Measurements from ENCODE around the gene LASP1. TPM values are rescaled to one million over a fixed set of nuclear protein-coding genes. Genes with fewer than 3 reads are reported as not detected.

LASP1 gene
- total RNA-seq, 1 experiment from 2014 or later: 137 TPM

DNA sequence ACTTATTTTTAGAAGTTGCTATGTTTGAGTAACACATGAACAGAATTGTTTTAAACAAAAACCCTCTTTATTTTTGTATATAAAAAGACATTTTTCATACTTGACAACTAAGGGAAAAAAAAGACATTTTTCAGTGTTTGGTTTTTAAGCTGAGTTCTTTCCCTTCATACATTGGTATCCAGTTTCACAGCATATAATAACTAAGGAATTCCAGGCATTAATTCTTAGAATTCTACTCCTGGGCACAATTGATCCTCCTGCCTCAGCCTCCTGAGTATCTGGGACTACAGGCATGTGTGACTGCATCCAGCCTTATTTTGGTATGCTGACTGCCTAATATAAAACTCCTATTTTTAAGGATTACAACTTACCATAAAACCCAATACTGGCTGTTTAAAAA is 88.9 kb downstream of the LASP1 start:
- Histone ChIP-seq H3K9me3 (no peaks in the 10 kb centered on the region), H3K36me3 (ENCODE audit: control insufficient read depth, insufficient read depth, low read length) (no peaks in the 10 kb centered on the region), H3K4me1 (peaks cover 11% of the 10 kb centered on the region), H3K4me3 (ENCODE audit: low read depth, low read length) (no peak overlapping the region), H3K27me3 (replicated peaks; ENCODE audit: control insufficient read depth, insufficient read depth, low read length) (no peaks in the 10 kb centered on the region)
- Mint-ChIP-seq H3K4me3 (ENCODE audit: unreplicated experiment) (no peak overlapping the region), H3K27ac (ENCODE audit: unreplicated experiment) (no peak overlapping the region), H3K27me3 (ENCODE audit: insufficient read depth, unreplicated experiment) (no peaks in the 10 kb centered on the region), H3K4me1 (ENCODE audit: low read depth, unreplicated experiment) (no peaks in the 10 kb centered on the region), H3K36me3 (ENCODE audit: insufficient read depth, unreplicated experiment) (no peaks in the 10 kb centered on the region), H3K9me3 (ENCODE audit: unreplicated experiment) (no peaks in the 10 kb centered on the region)
- intact Hi-C loops (cut with micrococcal nuclease; ENCODE audit: unreplicated experiment): no loop called here
- DNase-seq: no peak
- CTCF ChIA-PET: interaction anchor here (0.6 to 0.9 kb wide), 2 partner anchors 24 to 502 kb away, joined by 3 read pairs; partner anchors contain the start of gene CDK12
- POLR2A ChIA-PET: interaction anchor here (1.2 kb wide), 1 partner anchor 8 kb away, joined by 4 read pairs; the partner anchor contains the start of gene FBXO47
- BruUV-seq (replicated peaks): no TSS peak
- TF ChIP-seq, protein P1, sequence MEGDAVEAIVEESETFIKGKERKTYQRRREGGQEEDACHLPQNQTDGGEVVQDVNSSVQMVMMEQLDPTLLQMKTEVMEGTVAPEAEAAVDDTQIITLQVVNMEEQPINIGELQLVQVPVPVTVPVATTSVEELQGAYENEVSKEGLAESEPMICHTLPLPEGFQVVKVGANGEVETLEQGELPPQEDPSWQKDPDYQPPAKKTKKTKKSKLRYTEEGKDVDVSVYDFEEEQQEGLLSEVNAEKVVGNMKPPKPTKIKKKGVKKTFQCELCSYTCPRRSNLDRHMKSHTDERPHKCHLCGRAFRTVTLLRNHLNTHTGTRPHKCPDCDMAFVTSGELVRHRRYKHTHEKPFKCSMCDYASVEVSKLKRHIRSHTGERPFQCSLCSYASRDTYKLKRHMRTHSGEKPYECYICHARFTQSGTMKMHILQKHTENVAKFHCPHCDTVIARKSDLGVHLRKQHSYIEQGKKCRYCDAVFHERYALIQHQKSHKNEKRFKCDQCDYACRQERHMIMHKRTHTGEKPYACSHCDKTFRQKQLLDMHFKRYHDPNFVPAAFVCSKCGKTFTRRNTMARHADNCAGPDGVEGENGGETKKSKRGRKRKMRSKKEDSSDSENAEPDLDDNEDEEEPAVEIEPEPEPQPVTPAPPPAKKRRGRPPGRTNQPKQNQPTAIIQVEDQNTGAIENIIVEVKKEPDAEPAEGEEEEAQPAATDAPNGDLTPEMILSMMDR (IDR thresholded peaks at IDR 0.05; ENCODE audit: insufficient read depth in 1 of 2, low read depth in 1 of 2, low read length in 1 of 2, severe bottlenecking in 1 of 2, unreplicated experiment in 1 of 2): no peak

DNA sequence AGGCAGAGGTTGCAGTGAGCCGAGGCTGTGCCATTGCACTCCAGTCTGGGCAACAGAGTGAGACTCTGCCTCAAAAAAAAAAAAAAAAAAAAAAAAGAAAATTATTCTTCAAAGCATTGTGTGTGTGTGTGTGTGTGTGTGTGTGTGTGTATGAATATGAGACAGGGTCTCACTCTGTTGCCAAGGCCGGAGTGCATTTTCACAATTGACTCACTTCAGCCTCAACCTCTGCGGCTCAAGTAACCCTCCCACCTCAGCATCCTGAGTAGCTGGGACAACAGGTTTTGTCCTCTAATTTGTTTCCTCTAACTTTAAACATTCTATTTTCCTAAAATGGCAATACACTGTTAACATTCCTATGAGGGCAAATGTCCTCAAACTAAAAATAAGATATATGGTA is 89.7 kb downstream of the LASP1 start:
- H3K36me3 ChIP-seq (ENCODE audit: control insufficient read depth, insufficient read depth, low read length): no peaks in the 10 kb centered on the region
- Mint-ChIP-seq H3K27me3 (ENCODE audit: insufficient read depth, unreplicated experiment) (no peaks in the 10 kb centered on the region), H3K4me1 (ENCODE audit: low read depth, unreplicated experiment) (no peaks in the 10 kb centered on the region), H3K27ac (ENCODE audit: unreplicated experiment) (no peak overlapping the region), H3K36me3 (ENCODE audit: insufficient read depth, unreplicated experiment) (no peaks in the 10 kb centered on the region), H3K4me3 (ENCODE audit: unreplicated experiment) (no peak overlapping the region), H3K9me3 (ENCODE audit: unreplicated experiment) (no peaks in the 10 kb centered on the region)
- H3K27me3 ChIP-seq (replicated peaks; ENCODE audit: control insufficient read depth, insufficient read depth, low read length): no peaks in the 10 kb centered on the region
- BruUV-seq (replicated peaks): no TSS peak
- no peak for DNase-seq
- no peak overlapping the region for H3K4me3 ChIP-seq (ENCODE audit: low read depth, low read length)
- intact Hi-C loops (cut with micrococcal nuclease; ENCODE audit: unreplicated experiment): no loop called here
- no peaks in the 10 kb centered on the region for H3K9me3 ChIP-seq
- POLR2A ChIA-PET: no interaction called here
- peaks cover 11% of the 10 kb centered on the region for H3K4me1 ChIP-seq
- TF ChIP-seq, protein P1 (IDR thresholded peaks at IDR 0.05; ENCODE audit: insufficient read depth in 1 of 2, low read depth in 1 of 2, low read length in 1 of 2, severe bottlenecking in 1 of 2, unreplicated experiment in 1 of 2): no peak
- CTCF ChIA-PET: no interaction called here

DNA sequence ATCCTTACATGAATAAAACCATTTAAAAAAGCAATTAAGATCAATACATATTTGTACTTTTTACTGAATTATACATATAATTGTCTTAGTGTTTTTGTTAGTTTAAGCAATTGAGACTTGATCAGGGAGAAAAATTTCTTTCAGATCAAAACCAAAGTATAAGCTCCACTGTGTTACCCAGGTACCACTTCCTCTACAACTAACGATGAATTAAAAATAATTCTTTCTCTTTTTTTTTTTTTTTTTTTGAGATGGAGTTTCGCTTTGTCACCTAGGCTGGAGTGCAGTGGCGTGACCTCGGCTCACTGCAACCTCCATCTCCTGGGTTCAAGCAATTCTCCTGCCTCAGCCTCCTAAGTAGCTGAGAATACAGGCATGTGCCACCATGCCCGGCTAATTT is 90.5 kb downstream of the LASP1 start:
- no peak overlapping the region for H3K4me3 Mint-ChIP-seq (ENCODE audit: unreplicated experiment)
- Histone ChIP-seq H3K9me3 (no peaks in the 10 kb centered on the region), H3K4me3 (ENCODE audit: low read depth, low read length) (no peak overlapping the region), H3K27me3 (replicated peaks; ENCODE audit: control insufficient read depth, insufficient read depth, low read length) (no peaks in the 10 kb centered on the region), H3K36me3 (ENCODE audit: control insufficient read depth, insufficient read depth, low read length) (no peaks in the 10 kb centered on the region), H3K4me1 (peaks cover 11% of the 10 kb centered on the region)
- H3K27ac Mint-ChIP-seq (ENCODE audit: unreplicated experiment): no peak overlapping the region
- intact Hi-C loops (cut with micrococcal nuclease; ENCODE audit: unreplicated experiment): no loop called here
- POLR2A ChIA-PET: no interaction called here
- H3K36me3 Mint-ChIP-seq (ENCODE audit: insufficient read depth, unreplicated experiment): no peaks in the 10 kb centered on the region
- H3K9me3 Mint-ChIP-seq (ENCODE audit: unreplicated experiment): no peaks in the 10 kb centered on the region
- no peak for DNase-seq
- CTCF ChIA-PET: no interaction called here
- H3K27me3 Mint-ChIP-seq (ENCODE audit: insufficient read depth, unreplicated experiment): no peaks in the 10 kb centered on the region
- BruUV-seq (replicated peaks): no TSS peak
- TF ChIP-seq, protein P1 (IDR thresholded peaks at IDR 0.05; ENCODE audit: insufficient read depth in 1 of 2, low read depth in 1 of 2, low read length in 1 of 2, severe bottlenecking in 1 of 2, unreplicated experiment in 1 of 2): no peak
- no peaks in the 10 kb centered on the region for H3K4me1 Mint-ChIP-seq (ENCODE audit: low read depth, unreplicated experiment)
